SK-N-SH (cell line): ENCODE measurements around the gene MAN2B2. TPM values are rescaled to one million over a fixed set of nuclear protein-coding genes. Genes with fewer than 3 reads are reported as not detected.
A peak's percentile ranks its signal among the peaks of the same experiment; 100 is the strongest.

Experiments
- CTCF ChIA-PET: fragments of 300-600, 350-600 bp; formaldehyde crosslinking; extraction: SDS; loops from one replicate; lab custom pipeline; 2021; lab: Yijun Ruan, JAX
- POLR2A ChIA-PET: fragments of 350-600 bp; sonication (Branson Sonifier 250); formaldehyde crosslinking; extraction: SDS; loops from one replicate; lab custom pipeline; 2020; ENCODE audit warnings: antibody characterized with exemption, inconsistent platforms; lab: Yijun Ruan, JAX
- DNase-seq: peaks from one replicate; pipeline ENCODE4 v3.0.0; 2012
- H2AFZ ChIP-seq: fragments of 200-600 bp; sonication (generic); 2 replicates; pipeline ENCODE4 v1.8.1; 2016; ENCODE audit warnings: antibody characterized with exemption, mild to moderate bottlenecking, low read depth
- H3F3A ChIP-seq: fragments of 200-600 bp; sonication (generic); replicated peaks from 2 replicates; pipeline ENCODE3; 2016; ENCODE audit warnings: antibody characterized with exemption, mild to moderate bottlenecking; ENCODE audit not compliant: insufficient read depth
- H3K27ac ChIP-seq, 2 experiments: fragments of 200-500 bp in 1 of 2; fragments of 200-600 bp in 1 of 2; sonication (Bioruptor generic) in 1 of 2; sonication (generic), shearing (Covaris generic) in 1 of 2; 2 replicates each; pipeline versions ENCODE4 v1.5.1 to v1.6.1; 2014 to 2016; ENCODE audit warnings: low read depth in 2 of 2, inconsistent platforms in 1 of 2, low read length in 1 of 2, mild to moderate bottlenecking in 1 of 2, mixed read lengths in 1 of 2
- H3K27me3 ChIP-seq: fragments of 200-600 bp; sonication (generic), shearing (Covaris generic); 2 replicates; pipeline ENCODE4 v1.6.1; 2016; ENCODE audit warnings: mixed run types; ENCODE audit not compliant: insufficient read depth
- H3K36me3 ChIP-seq, 2 experiments: fragments of 200-500 bp in 1 of 2; fragments of 200-600 bp in 1 of 2; sonication (Bioruptor generic) in 1 of 2; sonication (generic) in 1 of 2; replicated peaks in 1 of 2; 2 replicates each; pipeline versions ENCODE3 to v1.5.1; 2014 to 2016; ENCODE audit warnings: low read length in 1 of 2, mild to moderate bottlenecking in 1 of 2; ENCODE audit not compliant: insufficient read depth in 2 of 2, control insufficient read depth in 1 of 2
- H3K4me1 ChIP-seq, 2 experiments: fragments of 200-500 bp in 1 of 2; fragments of 200-600 bp in 1 of 2; sonication (Bioruptor generic) in 1 of 2; sonication (generic), shearing (Covaris generic) in 1 of 2; 2 replicates each; pipeline versions ENCODE4 v1.5.1 to v1.6.1; 2014 to 2016; ENCODE audit warnings: low read depth in 1 of 2, low read length in 1 of 2, mixed run types in 1 of 2; ENCODE audit not compliant: insufficient read depth in 2 of 2, control insufficient read depth in 1 of 2
- H3K4me2 ChIP-seq: fragments of 200-600 bp; sonication (generic), shearing (Covaris generic); 2 replicates; pipeline ENCODE4 v1.6.1; 2017; ENCODE audit warnings: mixed run types
- H3K4me3 ChIP-seq, 2 experiments: fragments of 200-500 bp in 1 of 2; fragments of 200-600 bp in 1 of 2; sonication (Bioruptor generic) in 1 of 2; sonication (generic), shearing (Covaris generic) in 1 of 2; 2 replicates each; pipeline versions ENCODE4 v1.5.1 to v1.8.1; 2014 to 2016; ENCODE audit warnings: low read depth in 2 of 2, inconsistent platforms in 1 of 2, low read length in 1 of 2, mild to moderate bottlenecking in 1 of 2, mixed read lengths in 1 of 2, moderate library complexity in 1 of 2
- H3K79me2 ChIP-seq: fragments of 200-600 bp; sonication (generic); 2 replicates; pipeline ENCODE4 v1.8.1; 2017; ENCODE audit warnings: mild to moderate bottlenecking; ENCODE audit not compliant: insufficient read depth
- H3K9ac ChIP-seq: fragments of 200-600 bp; sonication (generic); 2 replicates; pipeline ENCODE4 v1.6.1; 2017; ENCODE audit warnings: mixed run types
- H3K9me2 ChIP-seq: fragments of 200-600 bp; sonication (generic); 2 replicates; pipeline ENCODE4 v1.6.1; 2017; ENCODE audit warnings: mixed run types
- H3K9me3 ChIP-seq: fragments of 200-600 bp; sonication (generic); 2 replicates; pipeline ENCODE4 v1.6.1; 2017; ENCODE audit warnings: mixed run types, mild to moderate bottlenecking, moderate library complexity
- H4K20me1 ChIP-seq: fragments of 200-600 bp; sonication (generic); 2 replicates; pipeline ENCODE4 v1.6.1; 2017; ENCODE audit warnings: mild to moderate bottlenecking, mixed run types; ENCODE audit not compliant: insufficient read depth
- EP300 ChIP-seq, 2 experiments: IDR thresholded peaks; 2 replicates each; pipeline versions ENCODE4 v1.4.0 to v1.6.1; 2012; ENCODE audit warnings: borderline replicate concordance in 1 of 2, low read depth in 1 of 2, low read length in 1 of 2
- EZH2phosphoT487 ChIP-seq: fragments of 200-600 bp; sonication (generic); IDR thresholded peaks from 2 replicates; pipeline ENCODE4 v1.6.1; 2017; ENCODE audit warnings: low read depth, mixed run types, mild to moderate bottlenecking, antibody characterized with exemption, moderate library complexity, borderline replicate concordance
- FOSL2 ChIP-seq: IDR thresholded peaks from 2 replicates; pipeline ENCODE4 v1.4.0; 2012; ENCODE audit warnings: low read depth, mild to moderate bottlenecking, moderate library complexity, borderline replicate concordance
- GABPA ChIP-seq: IDR thresholded peaks from 2 replicates; pipeline ENCODE4 v1.4.0; 2012; ENCODE audit warnings: low read depth, mild to moderate bottlenecking
- TEAD4 ChIP-seq: IDR thresholded peaks from 2 replicates; pipeline ENCODE4 v1.4.0; 2012; ENCODE audit warnings: mild to moderate bottlenecking, borderline replicate concordance; ENCODE audit not compliant: insufficient read depth
- WGBS: methylation state at CpG from one replicate; pipeline ENCODE4 v1.1.6; 2017; ENCODE audit warnings: low lambda C conversion rate; 5-methylcytosine and 5-hydroxymethylcytosine counted together
- polyA plus RNA-seq, 3 experiments: library from polyadenylated mRNA; depleted of rRNA; stranded (reverse); fragments of >200 nt; gene quantifications; 2 replicates each; pipeline ENCODE4 v1.2.3, GENCODE V29; 2012
- TF ChIP-seq, protein P1 (sequence below): IDR thresholded peaks from 2 replicates; pipeline ENCODE4 v1.4.0; 2012; ENCODE audit warnings: low read depth, borderline replicate concordance
- TF ChIP-seq, protein P2 (sequence below): fragments of 150-350 bp; IDR thresholded peaks from 2 replicates; pipeline ENCODE4 v1.6.1; 2016; ENCODE audit warnings: mild to moderate bottlenecking, low read depth, low read length

Gene MAN2B2
- polyA plus RNA-seq, 1 of the 3 experiments (the other 2 are of a cell fraction) = 24.9 TPM

DNA sequence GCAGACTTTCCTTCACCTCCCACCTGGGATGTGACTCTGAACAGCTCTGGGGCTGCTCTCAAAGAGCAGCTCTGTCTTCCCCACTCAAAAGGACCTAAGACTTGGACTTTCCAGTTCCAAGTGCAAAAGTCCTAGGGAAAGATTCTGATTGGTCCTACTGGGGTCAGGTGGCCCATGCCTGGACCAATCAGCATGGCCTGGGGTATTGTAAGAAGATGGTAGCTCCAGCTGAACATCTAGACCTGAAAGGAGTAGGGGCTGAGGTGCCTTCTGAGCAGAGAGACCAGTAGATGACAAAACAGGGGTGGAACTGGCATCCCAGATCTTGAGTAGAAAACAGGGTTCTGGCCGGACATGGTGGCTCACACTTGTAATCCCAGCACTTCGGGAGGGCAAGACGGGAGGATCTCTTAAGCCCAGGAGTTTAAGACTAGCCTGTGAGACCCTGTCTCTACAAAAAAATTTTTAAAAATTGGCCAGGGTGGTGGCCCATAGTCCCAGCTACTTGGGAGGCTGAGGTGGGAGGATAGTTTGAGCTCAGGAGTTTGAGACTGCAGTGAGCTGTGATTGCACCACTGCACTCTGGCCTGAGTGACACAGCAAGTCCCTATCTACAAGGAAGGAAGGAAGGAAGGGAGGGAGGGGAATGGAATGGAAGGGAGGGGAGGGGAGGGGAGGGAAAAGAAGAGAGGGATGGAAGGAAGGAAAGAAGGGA, 38.1 kb downstream of the MAN2B2 start:
- POLR2A ChIA-PET = no interaction called here
- no peak overlapping the region for H3K4me2 ChIP-seq
- H4K20me1 ChIP-seq = no peaks in the 10 kb centered on the region
- 96% methylated on average over 3 of the region's 3 CpGs for WGBS
- H2AFZ ChIP-seq = no peak overlapping the region
- DNase-seq = no peak
- H3K79me2 ChIP-seq = no peaks in the 10 kb centered on the region
- H3K9me3 ChIP-seq = no peaks in the 10 kb centered on the region
- H3K9ac ChIP-seq = no peak overlapping the region
- H3K9me2 ChIP-seq = no peaks in the 10 kb centered on the region
- CTCF ChIA-PET = interaction anchor here (1.6 kb wide), 1 partner anchor 65 kb away, joined by 4 read pairs; no protein-coding TSS in a partner anchor
- H3K36me3 ChIP-seq = peaks cover 4 to 24% of the 10 kb centered on the region in 2 experiments
- H3K27me3 ChIP-seq = no peaks in the 10 kb centered on the region
- H3F3A ChIP-seq = no peaks in the 10 kb centered on the region
- no peak overlapping the region for H3K27ac ChIP-seq
- H3K4me1 ChIP-seq = no peaks in the 10 kb centered on the region
- TF ChIP-seq, protein P1, sequence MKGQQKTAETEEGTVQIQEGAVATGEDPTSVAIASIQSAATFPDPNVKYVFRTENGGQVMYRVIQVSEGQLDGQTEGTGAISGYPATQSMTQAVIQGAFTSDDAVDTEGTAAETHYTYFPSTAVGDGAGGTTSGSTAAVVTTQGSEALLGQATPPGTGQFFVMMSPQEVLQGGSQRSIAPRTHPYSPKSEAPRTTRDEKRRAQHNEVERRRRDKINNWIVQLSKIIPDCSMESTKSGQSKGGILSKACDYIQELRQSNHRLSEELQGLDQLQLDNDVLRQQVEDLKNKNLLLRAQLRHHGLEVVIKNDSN = peak; percentile 60; the same call in 1 of the 2 replicates
- no peak for TF ChIP-seq TEAD4
- H3K4me3 ChIP-seq = no peak overlapping the region

DNA sequence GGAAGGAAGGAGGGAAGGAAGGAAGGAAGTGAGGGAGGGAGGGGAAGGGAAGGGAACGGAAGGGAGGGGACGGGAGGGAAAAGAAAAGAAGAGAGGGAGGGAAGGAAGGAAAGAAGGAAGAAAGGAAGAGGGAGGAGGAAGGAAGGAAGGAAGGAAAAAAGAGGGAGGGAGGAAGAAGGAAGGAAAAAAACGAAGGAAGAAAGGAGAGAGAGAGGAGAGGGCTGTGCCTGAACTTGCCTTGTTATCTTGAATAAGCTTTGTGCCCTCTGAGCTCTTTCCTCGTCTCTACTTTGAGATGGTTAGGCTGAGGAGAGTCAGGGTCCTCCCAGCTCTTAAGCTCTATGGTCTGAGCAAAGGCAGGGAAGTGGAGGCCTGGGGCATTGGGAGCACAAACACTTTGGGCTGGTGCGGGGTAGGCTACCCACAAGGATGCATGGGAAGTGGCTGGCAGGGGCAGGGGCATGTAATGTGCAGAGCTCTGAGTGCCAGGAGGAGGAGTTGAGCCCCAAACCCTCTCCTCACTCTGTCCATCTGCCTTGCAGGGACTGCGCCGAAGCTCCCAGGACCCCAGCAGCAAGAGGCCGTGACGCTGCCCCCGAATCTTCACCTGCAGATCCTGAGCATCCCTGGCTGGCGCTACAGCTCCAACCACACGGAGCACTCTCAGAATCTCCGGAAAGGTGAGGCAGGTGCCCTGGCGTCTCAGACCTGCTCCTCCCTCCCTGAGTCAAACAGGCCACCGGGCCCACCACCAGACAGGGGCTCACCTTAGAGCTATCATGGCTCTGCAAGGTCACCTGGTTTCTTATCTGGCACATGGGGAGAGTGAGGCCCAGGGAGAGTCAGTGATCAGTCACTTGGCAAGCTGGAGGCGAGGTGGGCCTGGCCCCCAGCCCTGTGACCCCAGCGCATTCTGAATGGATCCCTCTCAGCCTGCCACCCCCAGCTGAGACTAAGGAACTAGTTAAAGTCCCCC, 39.0 kb downstream of the MAN2B2 start:
- TF ChIP-seq TEAD4 = no peak
- TF ChIP-seq GABPA = no peak
- TF ChIP-seq EZH2phosphoT487 = no peak
- no peak for TF ChIP-seq FOSL2
- TF ChIP-seq, protein P2, sequence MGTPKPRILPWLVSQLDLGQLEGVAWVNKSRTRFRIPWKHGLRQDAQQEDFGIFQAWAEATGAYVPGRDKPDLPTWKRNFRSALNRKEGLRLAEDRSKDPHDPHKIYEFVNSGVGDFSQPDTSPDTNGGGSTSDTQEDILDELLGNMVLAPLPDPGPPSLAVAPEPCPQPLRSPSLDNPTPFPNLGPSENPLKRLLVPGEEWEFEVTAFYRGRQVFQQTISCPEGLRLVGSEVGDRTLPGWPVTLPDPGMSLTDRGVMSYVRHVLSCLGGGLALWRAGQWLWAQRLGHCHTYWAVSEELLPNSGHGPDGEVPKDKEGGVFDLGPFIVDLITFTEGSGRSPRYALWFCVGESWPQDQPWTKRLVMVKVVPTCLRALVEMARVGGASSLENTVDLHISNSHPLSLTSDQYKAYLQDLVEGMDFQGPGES = no peak
- no peak for TF ChIP-seq EP300 (IDR thresholded peaks at IDR 0.05; ENCODE audit: borderline replicate concordance in 1 of 2, low read depth in 1 of 2, low read length in 1 of 2)
- TF ChIP-seq, protein P1 = no peak
- POLR2A ChIA-PET = no interaction called here
- Histone ChIP-seq H3K9me2 (no peaks in the 10 kb centered on the region), H3K27me3 (no peaks in the 10 kb centered on the region), H2AFZ (no peak overlapping the region), H3K9ac (no peak overlapping the region), H3F3A (no peaks in the 10 kb centered on the region), H3K4me2 (no peak overlapping the region), H4K20me1 (no peaks in the 10 kb centered on the region), H3K79me2 (no peaks in the 10 kb centered on the region), H3K9me3 (no peaks in the 10 kb centered on the region), H3K4me1 (no peaks in the 10 kb centered on the region), H3K27ac (no peak overlapping the region), H3K36me3 (peaks cover 4 to 27% of the 10 kb centered on the region in 2 experiments), H3K4me3 (no peak overlapping the region)
- WGBS = 88% methylated on average over 12 of the region's 17 CpGs
- CTCF ChIA-PET = interaction anchor here (1.6 kb wide), 1 partner anchor 66 kb away, joined by 4 read pairs; no protein-coding TSS in a partner anchor
- DNase-seq = no peak
